Panc1 (cell line): ENCODE results near the gene RPS2. TPM values are rescaled to one million over a fixed set of nuclear protein-coding genes. Genes with fewer than 3 reads are reported as not detected.
A peak's percentile ranks its signal among the peaks of the same experiment; 100 is the strongest.

Experiments used
- ATAC-seq: fragments of 200-7000 bp; cut with Tn5 transposase; 2 replicates; pipeline ENCODE4 v1.9.1; 2020; ENCODE audit warnings: mild to moderate bottlenecking, moderate library complexity
- BruUV-seq: library from RNA; stranded (reverse); fragments of 400-500 nt; replicated peaks from 2 replicates; lab custom pipeline; 2021; lab: Mats Ljungman, UMichigan
- CTCF ChIA-PET: fragments of 300-600 bp; sonication (Branson Sonifier 250); formaldehyde crosslinking; loops from one replicate; lab custom pipeline; 2022; ENCODE audit warnings: antibody characterized with exemption; lab: Charles Lee
- POLR2A ChIA-PET: fragments of 300-600 bp; sonication (Branson Sonifier 250); formaldehyde crosslinking; loops from one replicate; lab custom pipeline; 2022; ENCODE audit warnings: antibody characterized with exemption; lab: Charles Lee
- DNase-seq: peaks from one replicate; pipeline ENCODE4 v3.0.0-alpha.2; 2010; ENCODE audit warnings: low read depth, low spot score
- H3K27ac ChIP-seq: 2 replicates; pipeline ENCODE4 v1.5.1; 2011; ENCODE audit warnings: mild to moderate bottlenecking, low read length, inconsistent platforms
- H3K27me3 ChIP-seq: fragments of 200-500 bp; sonication (Bioruptor generic); 2 replicates; pipeline ENCODE4 v1.6.0; 2014; ENCODE audit warnings: low read length, inconsistent platforms; ENCODE audit not compliant: control insufficient read depth, insufficient read depth
- H3K36me3 ChIP-seq: fragments of 200-500 bp; sonication (Bioruptor generic); 2 replicates; pipeline ENCODE4 v1.5.1; 2014; ENCODE audit warnings: inconsistent platforms, mild to moderate bottlenecking, low read length, moderate library complexity; ENCODE audit not compliant: control insufficient read depth, insufficient read depth
- H3K4me1 ChIP-seq: 2 replicates; pipeline ENCODE4 v1.5.1; 2011; ENCODE audit warnings: inconsistent platforms, mild to moderate bottlenecking, low read length, moderate library complexity; ENCODE audit not compliant: control insufficient read depth, insufficient read depth
- H3K4me3 ChIP-seq, 2 experiments: 2 replicates each; pipeline ENCODE4 v1.5.1; 2011 to 2012; ENCODE audit warnings: low read depth in 2 of 2, low read length in 2 of 2, mild to moderate bottlenecking in 2 of 2, inconsistent platforms in 1 of 2, moderate library complexity in 1 of 2
- H3K9me3 ChIP-seq: fragments of 200-500 bp; sonication (Bioruptor generic); 2 replicates; pipeline ENCODE4 v1.5.1; 2014; ENCODE audit warnings: low read depth, mild to moderate bottlenecking, inconsistent platforms, low read length, moderate library complexity; ENCODE audit not compliant: control insufficient read depth, insufficient read depth
- POLR2AphosphoS5 ChIP-seq: IDR thresholded peaks from 2 replicates; pipeline ENCODE4 v1.6.1; 2012; ENCODE audit warnings: mild to moderate bottlenecking, low read depth, low read length, moderate library complexity
- SIN3A ChIP-seq: IDR thresholded peaks from 2 replicates; pipeline ENCODE4 v1.6.1; 2012; ENCODE audit warnings: low read depth, mild to moderate bottlenecking, low read length, moderate library complexity, borderline replicate concordance; ENCODE audit not compliant: insufficient read depth
- TCF7L2 ChIP-seq: IDR thresholded peaks from 2 replicates; pipeline ENCODE4 v1.6.1; 2011; ENCODE audit warnings: mild to moderate bottlenecking, low read depth, low read length, inconsistent platforms
- in situ Hi-C: cut with HindIII; loops from 2 replicates; pipeline ENCODE4 v1.10.0; 2016; ENCODE audit warnings: low sequenced_read_pairs, low pct_unique_long_range_greater_than_20kb
- intact Hi-C: fragments of 100-400 bp; cut with micrococcal nuclease; formaldehyde crosslinking; loops from one replicate; pipeline ENCODE4 v1.10.0; 2022; ENCODE audit not compliant: unreplicated experiment
- total RNA-seq: library from RNA; stranded (reverse); gene quantifications from one replicate; pipeline ENCODE4 v1.2.1, GENCODE V29; 2021; ENCODE audit not compliant: unreplicated experiment
- TF ChIP-seq, protein P1 (sequence below): fragments of 450-650 bp; IDR thresholded peaks from 2 replicates; pipeline ENCODE4 v1.5.1; 2017; ENCODE audit warnings: mild to moderate bottlenecking
- TF ChIP-seq, protein P2 (sequence below), 2 experiments: IDR thresholded peaks; 2 replicates each; pipeline ENCODE4 v1.6.1; 2011 to 2012; ENCODE audit warnings: low read depth in 2 of 2, control low read depth in 1 of 2, low read length in 1 of 2, mild to moderate bottlenecking in 1 of 2, moderate library complexity in 1 of 2; ENCODE audit not compliant: insufficient read depth in 1 of 2

RPS2 gene
- total RNA-seq, 1 experiment from 2014 or later, result 2,794 TPM

DNA sequence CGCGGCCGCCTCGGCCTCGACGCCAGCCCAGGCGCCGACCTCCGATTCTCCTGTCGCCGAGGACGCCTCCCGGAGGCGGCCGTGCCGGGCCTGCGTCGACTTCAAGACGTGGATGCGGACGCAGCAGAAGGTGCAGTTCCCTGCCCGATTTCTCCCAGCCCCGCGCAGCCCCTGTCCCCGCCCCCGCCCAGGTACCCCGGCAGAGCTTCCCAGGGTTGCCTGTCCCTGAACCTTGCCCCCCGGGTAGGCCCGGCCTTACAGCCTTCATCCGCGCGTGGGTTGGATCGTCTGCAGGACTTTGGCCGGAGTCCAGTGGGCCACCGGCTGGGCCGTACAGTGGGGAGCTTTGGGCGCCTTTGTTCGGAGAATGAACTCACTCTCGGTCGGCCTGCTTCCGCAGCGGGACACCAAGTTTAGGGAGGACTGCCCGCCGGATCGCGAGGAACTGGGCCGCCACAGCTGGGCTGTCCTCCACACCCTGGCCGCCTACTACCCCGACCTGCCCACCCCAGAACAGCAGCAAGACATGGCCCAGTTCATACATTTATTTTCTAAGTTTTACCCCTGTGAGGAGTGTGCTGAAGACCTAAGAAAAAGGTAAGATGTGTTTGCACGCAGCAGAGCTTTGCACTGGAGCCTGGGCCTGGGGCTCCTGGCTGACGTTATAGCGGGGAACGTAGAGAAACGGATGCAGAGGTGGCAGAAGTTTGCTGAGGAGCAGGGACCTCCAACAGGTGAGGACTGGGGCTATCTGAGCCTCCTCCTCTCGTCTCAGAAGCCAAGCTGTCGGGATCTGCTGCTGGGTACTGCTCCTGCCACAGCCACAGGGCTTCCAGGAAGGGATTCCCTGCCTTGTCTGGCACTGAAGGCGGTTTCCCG lies 20.0 kb upstream of the RPS2 start:
- no peaks in the 10 kb centered on the region for H3K27me3 ChIP-seq
- intact Hi-C loops (no loop called here), in situ Hi-C loops (no loop called here)
- H3K36me3 ChIP-seq, result peaks cover 9% of the 10 kb centered on the region; the same call in 1 of the 2 replicates
- peak; percentile 7 for ATAC-seq
- ChIA-PET POLR2A (interaction anchor here (0.7 kb wide), 1 partner anchor 20 kb away, joined by 13 read pairs; the partner anchor contains the start of gene RPS2), CTCF (no interaction called here)
- TSS peak; percentile 59 for BruUV-seq
- peaks cover 53% of the 10 kb centered on the region for H3K4me1 ChIP-seq
- peak overlapping the region; percentile 92 for H3K27ac ChIP-seq
- no peak for DNase-seq
- no peaks in the 10 kb centered on the region for H3K9me3 ChIP-seq
- H3K4me3 ChIP-seq, result peak overlapping the region; percentile 73 to 76
- TF ChIP-seq TCF7L2 (no peak), POLR2AphosphoS5 (no peak), SIN3A (no peak)
- TF ChIP-seq, protein P1, sequence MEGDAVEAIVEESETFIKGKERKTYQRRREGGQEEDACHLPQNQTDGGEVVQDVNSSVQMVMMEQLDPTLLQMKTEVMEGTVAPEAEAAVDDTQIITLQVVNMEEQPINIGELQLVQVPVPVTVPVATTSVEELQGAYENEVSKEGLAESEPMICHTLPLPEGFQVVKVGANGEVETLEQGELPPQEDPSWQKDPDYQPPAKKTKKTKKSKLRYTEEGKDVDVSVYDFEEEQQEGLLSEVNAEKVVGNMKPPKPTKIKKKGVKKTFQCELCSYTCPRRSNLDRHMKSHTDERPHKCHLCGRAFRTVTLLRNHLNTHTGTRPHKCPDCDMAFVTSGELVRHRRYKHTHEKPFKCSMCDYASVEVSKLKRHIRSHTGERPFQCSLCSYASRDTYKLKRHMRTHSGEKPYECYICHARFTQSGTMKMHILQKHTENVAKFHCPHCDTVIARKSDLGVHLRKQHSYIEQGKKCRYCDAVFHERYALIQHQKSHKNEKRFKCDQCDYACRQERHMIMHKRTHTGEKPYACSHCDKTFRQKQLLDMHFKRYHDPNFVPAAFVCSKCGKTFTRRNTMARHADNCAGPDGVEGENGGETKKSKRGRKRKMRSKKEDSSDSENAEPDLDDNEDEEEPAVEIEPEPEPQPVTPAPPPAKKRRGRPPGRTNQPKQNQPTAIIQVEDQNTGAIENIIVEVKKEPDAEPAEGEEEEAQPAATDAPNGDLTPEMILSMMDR, result no peak
- TF ChIP-seq, protein P2, sequence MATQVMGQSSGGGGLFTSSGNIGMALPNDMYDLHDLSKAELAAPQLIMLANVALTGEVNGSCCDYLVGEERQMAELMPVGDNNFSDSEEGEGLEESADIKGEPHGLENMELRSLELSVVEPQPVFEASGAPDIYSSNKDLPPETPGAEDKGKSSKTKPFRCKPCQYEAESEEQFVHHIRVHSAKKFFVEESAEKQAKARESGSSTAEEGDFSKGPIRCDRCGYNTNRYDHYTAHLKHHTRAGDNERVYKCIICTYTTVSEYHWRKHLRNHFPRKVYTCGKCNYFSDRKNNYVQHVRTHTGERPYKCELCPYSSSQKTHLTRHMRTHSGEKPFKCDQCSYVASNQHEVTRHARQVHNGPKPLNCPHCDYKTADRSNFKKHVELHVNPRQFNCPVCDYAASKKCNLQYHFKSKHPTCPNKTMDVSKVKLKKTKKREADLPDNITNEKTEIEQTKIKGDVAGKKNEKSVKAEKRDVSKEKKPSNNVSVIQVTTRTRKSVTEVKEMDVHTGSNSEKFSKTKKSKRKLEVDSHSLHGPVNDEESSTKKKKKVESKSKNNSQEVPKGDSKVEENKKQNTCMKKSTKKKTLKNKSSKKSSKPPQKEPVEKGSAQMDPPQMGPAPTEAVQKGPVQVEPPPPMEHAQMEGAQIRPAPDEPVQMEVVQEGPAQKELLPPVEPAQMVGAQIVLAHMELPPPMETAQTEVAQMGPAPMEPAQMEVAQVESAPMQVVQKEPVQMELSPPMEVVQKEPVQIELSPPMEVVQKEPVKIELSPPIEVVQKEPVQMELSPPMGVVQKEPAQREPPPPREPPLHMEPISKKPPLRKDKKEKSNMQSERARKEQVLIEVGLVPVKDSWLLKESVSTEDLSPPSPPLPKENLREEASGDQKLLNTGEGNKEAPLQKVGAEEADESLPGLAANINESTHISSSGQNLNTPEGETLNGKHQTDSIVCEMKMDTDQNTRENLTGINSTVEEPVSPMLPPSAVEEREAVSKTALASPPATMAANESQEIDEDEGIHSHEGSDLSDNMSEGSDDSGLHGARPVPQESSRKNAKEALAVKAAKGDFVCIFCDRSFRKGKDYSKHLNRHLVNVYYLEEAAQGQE (IDR thresholded peaks at IDR 0.05; ENCODE audit: insufficient read depth in 1 of 2, low read depth in 2 of 2, low read length in 1 of 2), result no peak

DNA sequence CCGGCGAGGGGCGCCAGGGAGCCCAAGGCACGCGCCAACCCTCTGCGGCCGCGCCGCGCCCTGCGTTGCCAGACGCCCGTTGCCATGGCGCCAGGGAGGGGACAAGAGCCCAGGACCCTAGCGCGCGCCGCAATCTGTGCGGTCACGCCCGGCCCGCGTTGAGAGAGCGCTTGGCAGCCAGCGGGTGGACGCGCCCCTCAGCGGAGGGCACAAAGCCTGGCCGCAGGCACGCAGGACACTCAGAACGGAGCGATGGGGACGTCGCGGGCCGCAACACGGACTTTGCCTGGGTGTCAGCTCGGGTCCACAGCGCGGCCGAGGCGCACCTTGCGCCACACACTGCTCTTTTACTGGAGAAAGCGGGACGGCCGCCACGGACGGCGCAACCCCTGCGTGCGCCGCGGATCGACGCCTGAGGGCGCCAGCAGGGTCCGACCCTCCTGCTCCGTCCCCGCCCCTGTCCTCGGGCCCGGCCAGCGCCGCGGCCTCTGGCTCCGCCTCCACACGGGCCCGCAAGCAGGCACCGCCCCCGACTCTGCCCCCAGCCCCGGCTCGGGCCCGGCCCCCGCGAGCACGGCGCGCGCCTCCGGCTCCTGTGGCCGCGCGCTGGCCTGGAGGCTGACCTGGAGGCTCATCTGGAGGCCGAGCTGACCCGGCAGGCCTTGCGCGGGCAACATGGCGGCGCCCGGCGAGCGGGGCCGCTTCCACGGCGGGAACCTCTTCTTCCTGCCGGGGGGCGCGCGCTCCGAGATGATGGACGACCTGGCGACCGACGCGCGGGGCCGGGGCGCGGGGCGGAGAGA lies 19.1 kb upstream of the RPS2 start, which contains the start of gene GFER:
Gene GFER, plus strand, starts transcription at position 650 of the 803 bp plus-strand sequence. Its CDS starts 26 bp downstream, at position 676.
- peaks cover 9% of the 10 kb centered on the region; the same call in 1 of the 2 replicates for H3K36me3 ChIP-seq
- H3K27me3 ChIP-seq, result no peaks in the 10 kb centered on the region
- peak; percentile 84 for ATAC-seq
- H3K27ac ChIP-seq, result peak within 1 kb of the TSS; percentile 92
- ChIA-PET CTCF (no interaction called here), POLR2A (interaction anchor here (0.7 to 1.1 kb wide), 2 partner anchors 17 to 19 kb away, joined by 8 to 13 read pairs; partner anchors contain the start of genes RNF151 and RPS2)
- TF ChIP-seq TCF7L2, result no peak
- TF ChIP-seq, protein P1, result peak; percentile 77; the same call in 1 of the 2 replicates
- peak; percentile 95; the same call in 1 of the 2 replicates for TF ChIP-seq SIN3A
- TF ChIP-seq, protein P2 (IDR thresholded peaks at IDR 0.05; ENCODE audit: insufficient read depth in 1 of 2, low read depth in 2 of 2, low read length in 1 of 2), result no peak
- TF ChIP-seq POLR2AphosphoS5, result peak; percentile 46
- intact Hi-C loops, result no loop called here
- in situ Hi-C loops, result no loop called here
- no peak for DNase-seq
- no TSS peak for BruUV-seq
- H3K9me3 ChIP-seq, result no peaks in the 10 kb centered on the region
- peak within 1 kb of the TSS; percentile 73 to 76 for H3K4me3 ChIP-seq
- H3K4me1 ChIP-seq, result peaks cover 49% of the 10 kb centered on the region
